GM23248 (cell line): ENCODE measurements around the gene ONECUT3.

Experiments
- EZH2 ChIP-seq: fragments of 200-600 bp; sonication (generic); IDR thresholded peaks from 2 replicates; pipeline ENCODE4 v1.6.1; 2018; ENCODE audit warnings: antibody characterized with exemption, mild to moderate bottlenecking; ENCODE audit not compliant: insufficient read depth, poor library complexity, severe bottlenecking
- EZH2phosphoT487 ChIP-seq: fragments of 200-600 bp; sonication (generic); IDR thresholded peaks from 2 replicates; pipeline ENCODE4 v1.6.1; 2018; ENCODE audit warnings: antibody characterized with exemption, moderate library complexity, mild to moderate bottlenecking, low read depth; ENCODE audit not compliant: insufficient read depth

GRCh38 chr19:1814833-1815604, 61.7 kb downstream of the ONECUT3 start:
- no peak for TF ChIP-seq EZH2phosphoT487
- no peak for TF ChIP-seq EZH2
